Daoy (cell line): ENCODE results near the gene METTL8. TPM values are rescaled to one million over a fixed set of nuclear protein-coding genes. Genes with fewer than 3 reads are reported as not detected.
A peak's percentile ranks its signal among the peaks of the same experiment; 100 is the strongest.

Experiments
- DNase-seq: peaks from one replicate; pipeline ENCODE4 v3.0.0-alpha.2; 2015; ENCODE audit warnings: low read depth
- total RNA-seq: library from RNA; depleted of rRNA; stranded (reverse); fragments of >200 nt; shearing (Covaris generic); gene quantifications from 2 replicates; pipeline ENCODE4 v1.2.3, GENCODE V29; 2014

Gene METTL8
- total RNA-seq, 1 experiment from 2014 or later = 17.1 TPM

- DNase-seq = no peak
Observed at GRCh38 chr2:171346723-171347557, 86.8 kb downstream of the METTL8 start.

DNA sequence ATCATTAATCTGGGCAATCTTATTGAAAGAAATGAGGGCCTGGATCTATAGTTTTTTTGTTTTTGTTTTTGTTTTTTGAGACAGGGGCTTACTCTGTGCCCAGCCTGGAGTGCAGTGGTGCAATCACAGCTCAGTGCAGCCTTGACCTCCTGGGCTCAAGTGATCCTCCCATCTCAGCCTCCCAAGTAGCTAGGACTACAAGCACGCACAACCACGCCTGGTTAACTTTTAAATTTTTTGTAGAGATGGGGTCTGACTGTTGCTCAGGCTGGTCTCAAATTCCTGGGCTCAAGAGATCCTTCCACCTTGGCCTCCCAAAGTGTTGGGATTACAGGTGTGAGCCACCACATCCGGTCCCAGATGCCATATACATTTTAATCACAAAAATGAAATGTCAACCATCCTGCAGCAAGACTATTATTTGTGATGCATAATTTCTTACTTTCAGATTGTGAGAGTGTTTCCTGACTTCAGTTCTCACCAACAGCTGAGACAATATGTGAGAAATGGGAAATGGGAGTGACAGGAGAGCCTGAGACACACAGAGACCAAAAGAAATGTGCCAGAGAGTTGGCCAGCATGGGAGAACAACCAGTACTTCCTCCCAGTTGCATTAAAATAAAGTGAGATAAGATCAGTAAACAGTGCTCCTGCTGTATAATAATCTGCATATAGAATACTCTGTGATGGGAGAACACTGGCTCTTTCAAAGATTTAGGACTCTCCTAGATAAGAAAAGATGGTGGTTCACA, 87.6 kb downstream of the METTL8 start:
- DNase-seq = no peak

GRCh38 chr2:171344182-171344581, 89.6 kb downstream of the METTL8 start:
- DNase-seq = no peak

GRCh38 chr2:171342067-171342413, 91.8 kb downstream of the METTL8 start:
- no peak for DNase-seq

- DNase-seq = no peak
Observed at GRCh38 chr2:171341394-171342066, 92.3 kb downstream of the METTL8 start.

- DNase-seq = no peak
Observed at GRCh38 chr2:171334946-171335345, 98.8 kb downstream of the METTL8 start.

- DNase-seq = no peak
Observed at GRCh38 chr2:171334171-171334570, 99.6 kb downstream of the METTL8 start.

DNA sequence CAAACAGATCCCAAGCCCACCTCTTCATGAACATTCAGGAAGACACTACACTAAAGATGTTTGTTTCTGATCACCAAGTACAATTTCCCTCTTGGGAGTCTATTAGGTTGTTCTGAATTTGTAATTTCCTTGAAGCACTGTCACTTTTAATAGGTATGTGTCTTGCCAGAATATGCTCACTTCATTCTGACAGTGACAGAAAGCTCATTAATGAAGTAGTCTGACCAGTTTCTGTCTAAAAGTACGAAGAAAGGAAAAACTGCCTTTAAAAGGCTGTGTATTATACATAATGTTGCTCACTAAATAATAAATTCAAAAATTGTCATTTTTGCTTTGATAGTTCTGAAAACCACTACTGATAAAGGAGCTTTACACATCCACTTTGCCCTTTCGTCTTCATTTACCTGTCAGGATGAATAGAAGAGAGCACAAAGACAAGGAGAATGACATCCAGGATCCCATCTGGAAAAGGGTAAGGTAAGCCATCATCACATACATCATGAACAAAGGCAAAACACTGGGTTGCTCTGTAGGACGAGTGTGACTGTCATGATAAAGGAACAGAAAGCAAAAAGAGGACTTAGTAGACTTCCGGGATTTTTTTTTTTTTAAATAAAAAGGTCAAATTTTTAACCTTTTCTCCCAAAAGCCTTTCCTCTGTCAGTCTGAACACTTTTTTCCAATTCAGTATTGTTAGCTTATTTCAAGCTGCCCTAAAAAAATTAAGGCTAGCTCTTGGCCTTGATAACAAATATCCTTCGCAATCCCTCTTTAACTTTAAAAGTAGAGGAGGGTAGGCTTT, 103.4 kb downstream of the METTL8 start:
- no peak for DNase-seq

DNA sequence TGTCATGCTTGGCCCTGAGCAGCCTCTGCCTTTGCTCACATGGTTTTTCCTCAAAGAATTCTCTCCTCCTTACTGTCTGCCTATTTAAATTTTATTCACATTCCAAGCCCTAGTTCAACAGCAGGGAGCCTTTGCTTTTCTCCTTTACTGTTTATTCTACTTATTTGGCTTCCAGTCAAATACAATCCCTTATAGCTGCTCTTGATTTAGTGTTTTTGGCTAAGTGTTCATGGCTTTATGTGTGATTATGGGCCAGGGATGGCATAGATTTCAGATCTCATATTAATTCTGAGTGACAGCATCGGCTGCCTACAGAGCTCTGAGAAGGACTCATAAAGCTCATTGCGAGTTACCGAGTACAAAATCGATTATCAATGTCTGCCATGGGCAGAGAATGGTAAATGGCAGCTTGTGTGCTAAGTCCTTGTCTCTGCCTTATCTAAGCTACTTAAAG, 106.7 kb downstream of the METTL8 start:
- DNase-seq = no peak

GRCh38 chr2:171325886-171326585, 107.8 kb downstream of the METTL8 start:
- no peak for DNase-seq

DNA sequence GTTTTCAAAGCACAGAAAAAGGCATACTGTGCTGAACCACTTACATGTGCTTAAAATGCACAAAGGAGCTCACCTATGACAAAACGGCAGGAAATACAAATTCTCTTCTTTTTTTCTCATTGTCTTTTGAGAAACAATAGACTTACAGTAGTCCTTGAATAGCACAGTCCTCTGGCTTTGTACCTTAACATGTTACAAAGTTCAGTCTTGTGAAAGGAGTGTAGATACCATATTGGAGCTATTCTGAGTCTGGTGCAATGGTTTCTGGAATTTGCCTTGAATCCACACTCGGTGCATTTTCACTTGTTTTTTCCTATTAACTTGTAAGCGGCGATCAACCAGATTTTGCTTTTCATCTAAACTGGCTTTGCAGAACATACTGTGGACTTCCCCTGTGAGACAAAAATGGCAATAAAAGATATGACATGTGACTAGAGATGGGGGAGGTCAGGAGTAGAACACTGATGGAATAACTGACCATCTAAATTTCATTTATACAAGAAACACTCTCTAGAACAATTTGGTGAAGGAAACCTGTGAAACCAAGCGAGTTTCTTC, 109.7 kb downstream of the METTL8 start:
- no peak for DNase-seq

- DNase-seq = no peak
Observed at GRCh38 chr2:171322928-171323327, 110.9 kb downstream of the METTL8 start.

DNA sequence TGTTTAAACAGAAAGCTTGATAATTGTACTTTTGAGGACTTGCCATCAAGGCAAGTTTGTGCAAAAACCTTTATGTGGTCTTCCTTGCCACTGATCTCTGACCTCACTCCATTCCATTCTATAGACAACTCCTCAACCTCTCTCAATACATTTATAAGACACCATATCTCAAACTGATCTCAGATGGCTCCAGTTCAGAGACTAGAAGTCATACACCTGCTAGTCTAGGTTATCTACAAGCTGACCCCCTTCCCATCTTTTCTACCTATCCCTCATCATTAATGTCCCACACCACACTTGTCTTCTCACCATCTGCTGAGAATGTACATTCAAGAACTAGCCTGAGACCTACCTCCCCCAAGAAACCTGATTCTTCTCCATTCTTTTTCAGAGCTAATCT, 113.1 kb downstream of the METTL8 start:
- DNase-seq = no peak

DNA sequence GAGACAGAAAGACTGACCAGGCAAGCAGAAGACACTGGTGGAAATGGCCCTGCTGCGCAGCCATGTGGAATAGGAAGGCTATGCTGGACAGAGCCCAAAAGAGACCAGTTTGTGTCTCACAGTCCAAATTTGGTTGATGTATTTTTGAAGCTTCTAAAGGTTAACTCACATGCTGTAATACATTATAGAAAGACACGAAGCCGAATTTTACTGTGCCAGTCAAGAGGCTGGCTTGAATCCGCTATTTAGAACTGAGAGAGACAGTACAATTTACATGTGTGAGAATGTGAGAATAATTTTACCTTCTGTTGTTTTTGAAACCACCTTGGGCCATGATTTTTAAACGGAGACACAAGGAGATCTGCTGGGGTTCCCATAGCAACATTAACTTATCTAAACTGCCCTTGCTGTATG, 113.6 kb downstream of the METTL8 start:
- no peak for DNase-seq

DNA sequence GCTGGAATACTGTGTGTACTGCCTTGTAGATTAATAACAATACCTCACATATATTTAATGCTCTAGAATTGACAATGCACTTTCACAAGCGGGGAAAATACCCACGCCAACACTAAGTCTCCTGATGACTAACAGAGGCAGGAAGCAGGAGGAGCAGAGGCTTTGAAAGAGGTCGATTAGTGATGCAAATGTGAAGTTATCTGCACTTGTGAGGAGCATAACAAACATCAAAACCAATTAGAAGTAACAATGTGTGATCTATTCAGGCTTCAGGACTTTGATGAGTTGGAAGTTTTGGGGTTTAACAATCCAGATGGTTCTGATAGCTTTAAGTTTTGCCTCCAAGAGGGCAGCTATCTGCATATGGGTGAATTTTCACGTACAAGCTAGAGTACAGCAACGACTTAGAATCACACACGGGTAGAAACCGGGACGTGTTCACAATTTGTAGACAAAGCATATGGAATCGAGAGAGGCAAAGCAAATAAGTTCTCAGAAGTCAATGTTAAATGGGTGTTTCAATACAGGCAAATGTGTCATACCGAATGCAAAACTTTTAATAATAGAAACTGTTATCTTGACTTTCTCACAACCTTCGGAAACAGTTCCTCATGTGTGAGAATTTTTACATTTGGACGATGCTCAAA, 114.5 kb downstream of the METTL8 start:
- peak; percentile 4 for DNase-seq

DNA sequence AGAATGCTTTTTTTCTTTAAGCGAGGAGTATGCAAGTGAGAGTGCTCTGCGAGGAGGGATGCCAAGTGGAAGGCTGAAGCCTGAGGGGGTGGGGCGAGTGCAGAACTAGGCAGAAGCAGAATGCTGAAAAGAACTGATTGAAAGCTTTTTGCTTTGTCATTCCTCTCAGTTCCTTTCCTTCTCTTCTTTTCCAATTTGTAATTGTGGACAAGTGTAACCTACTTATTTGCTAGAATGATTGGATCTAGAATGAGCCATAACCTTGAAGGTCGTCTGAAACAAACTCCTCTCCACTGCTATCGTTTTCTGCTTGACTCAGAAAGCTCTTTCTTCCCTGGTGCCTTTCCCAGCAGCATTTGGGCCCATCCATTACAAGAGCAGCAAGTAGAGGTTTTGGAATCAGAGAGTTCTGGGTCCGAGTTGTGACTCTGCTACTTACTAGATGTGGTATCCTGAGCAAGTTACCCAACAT, 115.3 kb downstream of the METTL8 start:
- no peak for DNase-seq

DNA sequence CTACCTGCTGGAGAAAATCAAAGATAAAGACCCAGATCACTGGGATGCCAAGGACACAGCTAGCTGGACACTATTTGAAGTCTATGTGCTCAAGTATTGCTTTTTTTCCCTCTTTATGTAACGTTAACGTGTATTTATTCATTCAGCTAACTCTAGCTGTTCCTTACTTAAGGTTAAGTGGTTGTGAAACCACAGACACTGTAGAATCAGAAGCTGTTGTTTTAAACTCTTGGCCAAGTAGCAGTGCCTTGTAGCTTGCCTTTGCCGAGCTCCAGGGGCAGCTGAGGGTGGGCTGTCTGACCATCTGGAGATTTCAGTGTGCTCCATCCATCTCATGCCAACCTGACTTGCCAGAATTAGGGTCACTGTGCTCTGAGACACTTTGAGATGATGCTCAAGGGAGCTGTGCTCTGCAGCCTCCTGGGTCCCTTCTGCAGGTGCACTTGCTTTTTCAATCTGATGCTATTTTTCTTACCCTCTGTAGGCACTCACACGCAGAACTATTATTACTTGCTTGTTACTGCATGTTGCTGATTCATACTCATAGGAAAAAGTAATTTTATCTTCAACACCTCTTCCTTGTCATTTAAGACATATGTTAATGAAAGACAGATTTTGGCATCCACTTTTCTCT, 116.2 kb downstream of the METTL8 start:
- DNase-seq = no peak

GRCh38 chr2:171316755-171317337, 116.9 kb downstream of the METTL8 start:
- no peak for DNase-seq

- no peak for DNase-seq
Observed at GRCh38 chr2:171316220-171316619, 117.6 kb downstream of the METTL8 start.
